Measurements from ENCODE around the gene RAB7A.
"Not testable (repeated sequence)": the region's sequence is repeated elsewhere in the genome, so short reads cannot be mapped to it uniquely, and the experiment has no call there.

Gene RAB7A

DNA sequence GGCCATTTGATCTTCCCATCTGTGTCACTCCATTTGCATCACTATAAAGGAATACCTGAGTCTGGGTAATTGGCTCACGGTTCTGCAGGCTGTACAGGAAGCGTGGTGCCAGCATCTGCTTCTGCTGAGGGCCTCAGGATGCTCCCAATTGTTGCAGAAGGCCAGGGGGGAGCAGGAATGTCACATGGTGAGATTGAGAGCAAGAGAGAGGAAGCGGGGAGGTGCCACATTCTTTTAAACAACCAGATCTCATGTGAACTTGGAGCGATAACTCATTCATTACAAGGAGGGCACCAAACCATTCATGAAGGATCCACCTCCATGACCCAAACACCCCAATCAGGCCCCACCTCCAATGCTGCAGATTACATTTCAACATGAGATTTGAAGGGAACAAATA, 13.1 kb upstream of the RAB7A start:
- no peak for DNase-seq

DNA sequence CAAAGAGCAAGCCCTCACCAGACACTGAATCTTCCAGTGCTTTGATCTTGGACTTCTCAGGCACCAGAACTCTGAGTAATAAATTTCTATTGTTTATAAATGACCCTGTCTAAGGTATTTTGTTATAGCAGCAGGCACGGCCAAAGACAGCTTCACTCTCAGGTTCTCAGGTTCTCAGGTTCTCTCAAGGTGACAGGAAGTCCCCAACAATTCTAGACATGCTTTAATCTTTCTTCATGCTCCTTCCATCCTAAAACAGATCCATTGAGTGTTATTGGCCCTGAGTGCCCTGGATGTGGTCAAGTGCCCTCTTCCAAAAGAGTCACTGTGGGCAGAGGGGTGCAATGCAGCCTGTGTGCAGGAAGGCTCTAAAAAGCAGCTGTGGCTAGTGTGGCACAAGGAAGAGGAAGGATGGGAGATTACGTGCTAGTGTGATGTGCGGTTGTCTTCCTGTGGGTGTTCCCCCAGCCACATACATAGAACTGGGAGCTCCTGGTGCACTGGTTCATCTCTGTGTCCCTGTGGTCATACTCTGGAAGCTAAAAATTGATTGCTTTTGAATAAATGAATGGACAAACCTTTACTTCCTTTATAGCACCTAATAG, 11.0 kb upstream of the RAB7A start:
- DNase-seq: peak; percentile 57

DNA sequence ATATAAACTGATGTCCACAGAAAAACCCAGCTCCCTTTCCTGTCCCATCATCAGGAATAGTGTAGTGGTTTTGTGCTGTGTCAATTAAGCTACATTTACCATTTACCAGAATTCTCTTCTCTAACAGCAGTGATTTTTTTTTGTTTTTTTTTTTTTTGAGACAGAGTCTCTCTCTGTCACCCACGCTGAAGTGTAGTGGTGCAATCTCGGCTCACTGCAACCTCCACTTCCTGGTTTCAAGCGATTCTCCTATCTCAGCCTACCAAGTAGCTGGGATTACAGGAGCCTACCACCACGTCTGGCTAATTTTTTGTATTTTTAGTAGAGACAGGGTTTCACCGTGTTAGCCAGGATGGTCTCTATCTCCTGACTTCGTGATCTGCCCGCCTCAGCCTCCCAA, 7.1 kb upstream of the RAB7A start:
- not testable (repeated sequence) for DNase-seq

DNA sequence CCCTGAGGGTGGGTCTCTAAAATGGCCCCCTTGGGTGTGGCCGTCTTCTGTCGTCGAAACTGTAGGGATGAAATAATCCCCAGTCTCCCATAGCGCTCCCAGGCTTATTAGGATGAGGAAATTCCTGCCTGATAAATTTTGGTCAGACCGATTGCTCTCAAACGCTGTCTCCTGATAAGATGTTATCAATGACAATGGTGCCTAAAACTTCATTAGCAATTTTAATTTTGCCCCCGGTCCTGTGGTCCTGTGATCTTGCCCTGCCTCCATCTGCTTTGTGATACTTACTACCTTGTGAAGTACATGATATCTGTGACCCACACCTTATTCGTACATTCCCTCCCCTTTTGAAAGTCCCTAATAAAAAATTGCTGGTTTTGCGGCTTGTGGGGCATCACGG, 5.1 kb upstream of the RAB7A start:
- DNase-seq: no peak

DNA sequence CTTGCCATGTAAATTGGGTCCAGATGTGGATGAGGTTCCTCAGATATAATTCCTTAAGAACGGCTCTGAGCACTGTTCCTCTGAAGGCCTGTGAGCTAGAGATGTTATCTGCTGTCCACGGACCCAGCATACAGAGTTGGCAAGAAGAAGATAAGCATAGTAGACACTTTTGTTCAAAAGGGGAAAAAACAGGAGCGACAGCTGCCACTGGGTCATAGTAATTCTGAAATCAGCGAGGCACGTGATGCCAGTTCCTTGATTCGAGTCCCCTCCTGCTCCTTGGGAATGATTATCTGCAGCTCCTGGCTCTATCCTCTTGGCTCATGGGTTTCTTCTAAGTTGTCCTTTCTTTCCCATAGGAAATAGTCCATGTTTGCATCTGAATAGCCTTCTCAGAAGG, 2.5 kb upstream of the RAB7A start:
- no peak for DNase-seq

DNA sequence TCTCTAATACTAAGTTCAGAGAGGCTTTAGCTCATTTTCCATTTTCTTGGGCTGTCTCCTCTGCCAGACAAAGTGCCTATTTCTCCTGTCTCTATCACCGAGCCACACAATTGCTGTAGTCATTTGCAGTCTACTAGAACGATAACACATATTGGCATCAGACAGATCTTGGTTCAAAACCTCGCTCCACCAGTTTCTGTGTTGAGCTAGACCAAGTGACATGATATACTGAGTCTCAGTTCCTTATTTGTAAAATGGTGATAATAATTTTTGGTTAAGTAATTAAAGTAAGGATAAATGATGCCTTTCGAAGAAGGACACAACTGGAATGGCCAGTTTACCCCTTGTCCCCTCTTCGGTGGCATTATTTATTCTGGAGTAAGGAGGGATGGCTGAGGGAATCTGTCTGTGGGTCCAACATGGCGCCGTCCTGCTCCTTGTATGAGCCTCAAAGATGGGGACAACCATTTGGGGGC, 398 bp upstream of the RAB7A start:
- DNase-seq: no peak

DNA sequence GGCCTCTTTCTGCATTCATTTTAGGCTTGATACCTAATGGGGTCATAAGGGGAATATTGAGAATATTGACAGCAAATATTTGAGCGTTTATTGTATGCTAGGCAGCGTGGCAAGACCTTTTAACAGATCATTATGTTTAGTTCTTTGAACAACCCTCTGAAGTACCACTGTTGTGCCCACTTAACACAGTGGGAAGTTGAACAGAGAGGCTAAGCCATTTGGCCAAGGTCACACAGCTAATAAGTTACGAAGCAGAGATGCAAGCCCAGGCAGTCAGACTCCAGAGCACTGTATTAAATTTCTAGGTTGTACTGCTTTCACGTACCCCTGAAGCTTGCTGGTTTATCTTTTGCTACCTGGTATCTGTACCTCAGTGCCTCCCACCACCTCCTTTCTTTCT, 1.1 kb downstream of the RAB7A start:
- DNase-seq: no peak

DNA sequence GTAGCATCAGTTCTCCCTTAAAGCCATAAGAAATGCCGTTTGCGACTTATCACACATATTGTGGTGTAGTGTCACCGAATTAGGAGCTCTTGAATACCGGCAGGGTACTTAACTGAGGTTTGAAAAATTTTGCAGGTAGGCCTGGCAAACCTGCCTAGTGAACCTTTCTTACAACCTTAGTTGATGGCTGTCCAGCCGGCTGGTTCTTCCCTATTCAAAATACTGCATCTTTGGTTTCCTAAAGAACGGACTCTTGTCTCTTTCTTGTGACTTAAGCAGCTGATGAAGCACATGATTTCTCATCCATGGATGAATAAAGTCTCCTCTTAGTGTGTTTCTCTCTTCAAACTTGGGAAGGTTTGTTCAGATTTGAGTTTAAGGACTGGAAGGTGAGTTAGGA, 1.5 kb downstream of the RAB7A start:
- DNase-seq: no peak

DNA sequence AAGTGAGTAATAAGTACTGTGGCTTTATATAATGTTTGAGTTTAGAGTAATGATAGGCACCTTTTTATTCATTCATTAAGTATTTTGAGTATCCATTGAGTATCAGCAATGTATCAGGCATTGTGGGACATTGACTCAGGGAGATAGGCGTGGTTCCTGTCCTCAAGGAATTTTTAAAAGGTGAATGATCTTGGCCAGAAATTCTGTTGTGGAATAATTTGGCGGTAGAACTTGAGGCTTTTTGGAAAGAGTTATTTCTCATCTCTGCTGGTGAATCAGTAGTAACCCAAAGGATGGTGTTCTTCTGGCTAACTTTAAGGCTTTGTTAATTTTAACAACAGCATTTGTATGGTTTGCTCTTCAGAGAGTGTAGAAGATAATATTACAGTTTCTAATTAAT, 2.0 kb downstream of the RAB7A start:
- DNase-seq: no peak

DNA sequence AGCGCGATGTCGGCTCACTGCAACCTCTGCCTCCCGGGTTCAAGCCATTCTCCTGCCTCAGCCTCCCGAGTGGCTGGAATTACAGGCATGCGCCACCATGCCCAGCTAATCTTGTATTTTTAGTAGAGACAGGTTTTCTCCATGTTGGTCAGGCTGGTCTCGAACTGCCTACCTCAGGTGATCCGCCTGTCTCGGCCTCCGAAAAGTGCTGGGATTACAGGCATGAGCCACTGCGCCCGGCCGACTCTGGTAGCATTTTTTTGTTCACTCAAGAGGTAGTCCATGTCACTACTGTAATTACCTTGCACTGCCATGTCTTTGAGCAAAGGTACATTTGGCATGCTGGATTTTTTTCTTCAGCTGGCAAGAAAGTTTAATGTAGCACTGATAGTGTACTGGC, 2.5 kb downstream of the RAB7A start:
- DNase-seq: not testable (repeated sequence)

DNA sequence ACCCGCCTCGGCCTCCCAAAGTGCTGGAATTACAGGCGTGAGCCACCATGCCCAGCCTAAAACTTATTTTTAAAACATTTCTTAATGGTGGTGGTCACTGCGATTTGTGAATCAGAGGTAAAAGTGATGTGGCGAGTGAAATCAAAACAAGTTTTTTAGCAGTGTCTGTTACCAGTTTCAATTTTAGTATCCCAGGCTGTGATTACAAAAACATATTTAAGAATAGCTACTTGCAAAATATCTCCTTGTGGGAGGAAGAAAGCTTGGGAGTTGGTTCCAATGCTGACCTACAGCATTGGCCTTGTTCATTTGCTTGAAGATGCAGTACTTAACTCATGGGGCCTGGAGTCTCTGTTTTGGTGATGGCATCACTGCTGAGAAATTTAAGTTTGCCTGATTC, 4.5 kb downstream of the RAB7A start:
- DNase-seq: peak; percentile 56

DNA sequence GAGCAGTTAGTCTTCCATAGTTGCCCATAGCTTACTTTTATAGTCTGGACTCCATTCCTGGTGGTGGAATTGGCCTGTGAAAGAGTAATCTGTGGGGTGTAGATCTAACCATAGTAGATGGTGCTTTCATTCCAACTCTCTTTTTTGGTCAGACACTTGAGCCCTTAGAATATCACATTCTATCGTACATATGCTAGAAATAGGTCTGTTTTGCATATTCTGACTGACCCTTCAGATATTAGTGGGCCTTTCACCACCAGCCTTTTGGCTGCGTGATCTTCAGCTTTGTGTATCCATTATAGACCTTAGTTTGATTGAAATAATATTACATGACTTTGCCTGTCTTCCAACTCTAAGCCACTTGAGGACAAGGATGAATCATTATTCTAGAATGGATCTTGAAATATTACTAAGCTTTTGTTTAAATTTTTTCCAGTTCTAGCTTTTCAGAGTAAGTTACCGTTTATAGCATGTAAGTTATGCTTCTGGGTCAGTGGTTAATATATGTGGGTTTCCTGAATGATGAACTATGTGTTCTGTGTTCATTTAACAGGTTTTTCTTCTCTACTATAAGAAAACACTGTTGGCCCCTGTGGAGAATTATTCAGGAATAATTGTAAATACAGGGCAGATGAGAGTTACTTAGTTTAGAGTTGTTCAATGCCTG, 8.7 kb downstream of the RAB7A start:
- no peak for DNase-seq

DNA sequence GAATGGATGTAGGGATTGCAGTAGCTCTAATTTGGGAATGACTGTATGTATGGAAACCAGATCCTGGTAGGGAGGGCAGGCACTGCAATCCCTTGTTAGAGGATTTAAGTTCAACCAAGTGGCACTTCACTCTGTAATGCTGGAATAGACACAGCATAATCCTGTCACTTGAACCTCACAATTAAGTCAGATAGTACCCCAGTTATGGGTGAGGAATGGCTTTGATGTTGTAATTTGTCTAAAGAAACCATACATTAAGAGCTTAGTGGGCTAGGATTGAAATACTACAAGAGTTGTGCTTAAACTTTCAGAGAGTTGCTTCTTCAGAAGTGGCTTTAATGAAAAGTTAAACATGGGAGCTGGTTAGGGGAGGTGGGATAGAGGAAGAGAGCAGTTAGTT, 9.3 kb downstream of the RAB7A start:
- no peak for DNase-seq

DNA sequence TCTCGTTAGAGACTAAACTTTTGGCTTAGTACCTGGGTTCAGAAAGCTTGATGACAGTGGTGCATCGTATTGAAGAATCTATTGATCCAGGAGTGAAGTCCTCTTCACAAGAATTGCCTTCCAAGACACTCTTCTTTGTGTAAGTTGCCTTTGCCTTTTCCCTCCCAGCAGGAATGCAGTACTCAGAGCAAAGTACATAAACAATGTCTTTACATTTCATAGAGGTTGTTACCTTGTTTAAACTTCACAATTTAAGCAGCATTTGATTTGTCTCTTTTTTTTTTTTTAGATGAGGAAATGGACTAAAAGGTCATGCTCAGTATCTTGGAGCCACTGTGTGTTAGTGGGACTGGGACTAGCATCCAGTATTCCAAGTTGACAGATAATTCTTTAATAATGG, 9.9 kb downstream of the RAB7A start:
- DNase-seq: no peak

DNA sequence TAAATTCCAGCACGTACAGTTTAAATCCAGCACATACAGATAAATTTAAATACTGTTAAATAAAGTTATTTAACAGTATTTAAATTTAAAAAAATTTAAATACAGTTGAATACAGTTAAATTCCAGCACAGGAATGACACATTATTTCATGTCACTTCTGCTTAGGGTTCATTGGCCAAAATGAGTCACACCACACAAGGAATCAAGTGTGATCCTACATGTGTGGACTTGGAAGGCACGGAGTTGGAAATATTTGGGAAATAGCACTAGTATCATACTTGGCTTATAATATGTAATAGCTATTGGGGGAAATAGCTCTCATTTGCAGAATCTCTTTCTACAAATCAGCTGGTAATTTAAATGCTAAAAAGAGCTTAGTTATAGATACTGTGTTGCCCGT, 10.6 kb downstream of the RAB7A start:
- DNase-seq: no peak

DNA sequence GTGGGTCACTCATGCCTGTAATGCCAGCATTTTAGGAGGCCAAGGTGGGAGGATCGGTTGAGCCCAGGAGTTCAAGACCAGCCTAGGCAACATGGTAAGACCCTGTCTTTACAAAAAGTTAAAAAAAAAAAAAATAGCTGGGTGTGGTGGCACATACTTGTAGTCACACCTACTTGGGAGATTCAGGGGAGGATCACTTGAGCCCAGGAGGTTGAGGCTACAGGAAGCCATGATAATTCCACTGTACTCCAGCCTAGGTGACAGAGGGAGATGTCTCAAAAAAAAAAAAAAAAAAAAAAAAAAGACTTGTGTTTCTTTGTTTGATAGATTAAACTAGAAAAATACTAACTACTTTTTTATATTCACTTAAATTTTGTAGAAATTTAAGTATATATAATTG, 14.6 kb downstream of the RAB7A start:
- no peak for DNase-seq

DNA sequence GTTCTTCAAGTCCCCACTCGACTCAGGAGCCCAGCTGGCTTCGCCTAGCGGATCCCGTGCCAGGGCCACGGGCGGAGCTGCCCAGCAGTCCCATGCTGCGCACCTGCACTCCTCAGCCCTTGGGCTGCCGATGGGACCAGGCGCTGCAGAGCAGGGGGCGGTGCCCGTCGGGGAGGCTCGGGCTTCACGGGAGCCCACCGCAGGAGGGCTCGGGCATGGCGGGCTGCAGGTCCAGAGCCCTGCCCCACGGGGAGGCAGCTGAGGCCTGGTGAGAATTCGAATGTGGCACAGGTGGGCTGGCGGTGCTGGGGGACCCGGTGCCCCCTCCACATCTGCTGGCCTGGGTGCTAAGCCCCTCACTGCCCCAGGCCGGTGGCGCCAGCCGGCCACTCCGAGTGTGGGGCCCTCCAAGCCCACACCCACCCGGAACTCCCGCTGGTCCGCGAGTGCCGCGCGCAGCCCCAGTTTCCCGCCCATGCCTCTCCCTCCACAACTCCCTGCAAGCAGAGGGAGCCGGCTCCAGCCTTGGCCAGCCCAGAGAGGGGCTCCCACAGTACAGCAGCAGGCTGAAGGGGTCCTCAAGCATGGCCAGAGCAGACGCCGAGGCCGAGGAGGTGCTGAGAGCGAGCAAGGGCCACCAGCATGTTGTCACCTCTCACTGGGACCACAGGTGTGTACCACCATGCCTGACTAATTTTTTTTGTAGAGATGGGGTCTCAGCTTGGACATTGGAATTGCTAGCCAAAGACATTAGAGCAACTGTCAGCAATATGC, 17.0 kb downstream of the RAB7A start:
- no peak for DNase-seq

DNA sequence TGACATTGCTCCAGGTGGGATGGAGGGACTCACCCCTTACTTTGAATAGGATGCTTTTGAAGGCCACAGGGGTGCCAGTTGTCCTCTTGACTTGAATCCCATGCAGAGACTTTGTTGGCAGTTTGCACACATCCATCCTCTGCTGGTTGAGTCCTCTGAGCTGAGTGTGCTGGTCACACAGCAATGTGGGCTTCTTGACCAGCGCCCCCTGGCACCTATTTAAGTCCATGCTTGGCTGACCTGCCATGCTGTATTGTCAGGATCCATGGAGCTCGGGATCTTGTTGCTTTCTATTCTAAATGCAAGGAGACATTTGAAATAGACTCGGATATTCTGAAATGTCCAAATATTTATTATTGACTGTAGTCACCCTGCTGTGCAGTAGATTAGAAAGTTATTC, 19.8 kb downstream of the RAB7A start:
- no peak for DNase-seq

DNA sequence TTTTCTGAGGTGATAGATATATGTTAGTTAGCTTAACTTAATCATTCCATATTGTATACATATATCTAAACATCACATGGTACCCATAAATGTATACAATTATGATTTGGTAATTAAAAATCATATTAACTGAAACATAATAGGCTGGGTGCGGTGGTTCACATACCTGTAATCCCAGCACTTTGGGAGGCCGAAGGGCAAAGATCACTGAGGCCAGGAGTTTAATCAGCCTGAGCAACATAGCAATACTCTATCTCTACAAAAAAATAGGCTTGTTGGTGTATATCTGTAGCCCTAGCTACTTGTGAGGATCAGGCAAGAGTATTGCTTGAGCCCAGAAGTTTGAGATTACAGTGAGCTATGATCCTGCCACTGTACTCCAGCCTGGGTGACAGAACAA, 20.9 kb downstream of the RAB7A start:
- no peak for DNase-seq

DNA sequence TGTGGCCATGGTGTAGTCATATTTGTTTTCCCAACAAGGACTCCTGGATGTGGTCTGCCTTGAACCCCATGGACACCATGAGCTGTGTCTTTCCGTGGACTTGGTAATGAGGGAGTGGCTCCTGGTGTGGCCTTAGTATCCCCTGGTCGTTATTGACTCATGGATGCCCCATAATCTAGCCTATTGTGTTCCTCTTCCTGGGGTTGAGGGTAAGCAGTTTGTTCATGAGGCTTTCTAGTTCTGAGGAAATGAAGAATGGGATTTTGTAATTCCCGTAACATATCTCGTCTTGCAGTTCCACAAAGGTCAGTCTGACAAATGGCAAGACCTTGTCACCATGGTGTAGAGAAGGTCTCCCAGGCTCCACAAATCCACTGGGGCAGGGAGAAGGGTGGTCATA, 22.6 kb downstream of the RAB7A start:
- no peak for DNase-seq

DNA sequence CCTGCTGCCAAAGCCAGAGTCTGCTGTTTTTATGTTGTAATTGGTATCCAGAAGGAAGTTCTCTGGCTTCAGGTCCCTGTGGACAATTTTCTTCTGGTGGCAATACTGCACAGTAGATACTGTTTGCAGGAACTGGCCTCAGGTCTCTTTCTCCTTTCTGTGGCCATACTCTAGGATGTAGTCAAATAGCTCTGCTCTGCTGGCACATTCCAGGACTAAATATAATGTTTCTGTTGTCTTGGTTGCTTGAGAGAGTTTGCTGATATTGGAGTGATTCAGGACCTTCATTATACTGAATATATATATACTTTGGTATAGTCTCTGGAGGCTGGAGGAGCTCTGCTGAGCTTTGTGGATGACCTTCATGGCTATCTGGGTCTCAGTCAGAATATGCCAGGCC, 23.1 kb downstream of the RAB7A start:
- DNase-seq: no peak

DNA sequence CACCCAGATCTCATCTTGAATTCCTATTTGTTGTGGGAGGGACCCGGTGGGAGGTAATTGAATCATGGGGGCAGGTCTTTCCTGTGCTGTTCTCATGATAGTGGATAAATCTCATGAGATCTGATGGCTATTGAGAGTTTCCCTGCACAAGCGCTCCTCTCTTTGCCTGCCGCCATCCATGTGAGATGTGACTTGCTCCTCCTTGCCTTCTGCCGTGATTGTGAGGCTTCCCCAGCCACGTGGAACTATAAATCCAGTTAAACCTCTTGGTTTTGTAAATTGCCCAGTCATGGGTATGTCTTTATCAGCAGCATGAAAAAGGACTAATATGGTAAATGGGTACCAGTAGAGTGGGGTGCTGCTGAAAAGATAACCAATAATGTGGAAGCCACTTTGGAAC, 23.6 kb downstream of the RAB7A start:
- DNase-seq: not testable (repeated sequence)

DNA sequence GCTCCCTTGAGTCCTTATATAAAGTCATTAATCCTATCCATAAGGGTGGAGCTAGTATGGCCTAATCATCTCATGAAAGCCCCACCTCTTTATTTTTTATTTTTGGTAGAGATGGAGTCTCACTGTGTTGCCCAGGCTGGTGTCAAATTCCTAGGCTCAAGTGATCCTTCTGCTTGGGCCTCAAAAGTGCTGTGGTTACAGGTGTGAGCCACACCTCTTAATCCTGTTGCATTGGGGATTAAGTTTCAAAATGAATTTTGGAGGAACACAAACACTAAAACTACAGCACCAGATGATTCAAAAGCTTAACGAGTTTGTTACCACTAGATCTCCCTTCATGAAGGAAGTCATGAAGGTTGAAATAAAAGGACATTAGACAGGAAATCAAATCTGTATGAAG, 27.7 kb downstream of the RAB7A start:
- peak; percentile 65 for DNase-seq

DNA sequence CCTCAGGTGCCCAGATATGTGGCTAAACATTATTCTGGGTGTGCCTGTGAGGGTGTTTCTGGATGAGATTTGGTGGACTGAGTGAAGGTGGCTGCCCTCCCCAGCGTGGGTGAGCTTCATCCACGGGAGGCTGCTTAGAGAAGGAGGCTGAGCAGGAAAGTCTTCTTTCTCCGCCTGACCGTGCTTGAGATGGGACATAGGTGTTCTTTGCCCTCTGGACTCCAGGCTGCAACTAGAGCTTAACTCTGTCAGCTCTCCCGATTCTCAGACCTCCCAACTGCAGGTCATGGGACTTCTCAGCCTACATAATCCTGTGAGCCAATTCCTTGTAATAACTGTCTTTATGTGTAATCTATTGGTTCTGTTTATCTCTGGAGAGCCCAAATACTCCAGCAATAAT, 34.1 kb downstream of the RAB7A start:
- no peak for DNase-seq
